Smooth muscle cell (in vitro differentiated cells): ENCODE results near the gene UNC13D. TPM values are rescaled to one million over a fixed set of nuclear protein-coding genes. Genes with fewer than 3 reads are reported as not detected.

Experiments used
- DNase-seq: peaks from one replicate; lab custom pipeline; 2025; ENCODE audit not compliant: unreplicated experiment; lab: John Stamatoyannopoulos, UW
- H2AFZ ChIP-seq: fragments of 200-600 bp; sonication (generic); 2 replicates; pipeline ENCODE4 v1.6.0; 2016; ENCODE audit warnings: antibody characterized with exemption, low read depth, mild to moderate bottlenecking
- H3F3A ChIP-seq: fragments of 200-600 bp; sonication (generic); 2 replicates; pipeline ENCODE4 v1.6.0; 2017; ENCODE audit warnings: antibody characterized with exemption, low read depth
- H3K27ac ChIP-seq: fragments of 200-600 bp; sonication (generic); 2 replicates; pipeline ENCODE4 v1.5.1; 2016; ENCODE audit warnings: low read depth, mild to moderate bottlenecking
- H3K27me3 ChIP-seq: fragments of 200-600 bp; sonication (generic); 2 replicates; pipeline ENCODE4 v1.6.1; 2016; ENCODE audit warnings: low read depth, mild to moderate bottlenecking
- H3K36me3 ChIP-seq: fragments of 200-600 bp; sonication (generic); 2 replicates; pipeline ENCODE4 v1.5.1; 2016; ENCODE audit warnings: low read depth
- H3K4me1 ChIP-seq: fragments of 200-600 bp; sonication (generic); 2 replicates; pipeline ENCODE4 v1.5.1; 2016; ENCODE audit warnings: low read depth
- H3K4me2 ChIP-seq: fragments of 200-600 bp; sonication (generic); 2 replicates; pipeline ENCODE4 v1.6.0; 2016; ENCODE audit warnings: mild to moderate bottlenecking
- H3K4me3 ChIP-seq: fragments of 200-600 bp; sonication (generic); 2 replicates; pipeline ENCODE4 v1.5.1; 2016; ENCODE audit warnings: mild to moderate bottlenecking
- H3K79me2 ChIP-seq: fragments of 200-600 bp; sonication (generic); 2 replicates; pipeline ENCODE4 v1.6.0; 2016; ENCODE audit warnings: low read depth, mild to moderate bottlenecking
- H3K9ac ChIP-seq: fragments of 200-600 bp; sonication (generic); 2 replicates; pipeline ENCODE4 v1.6.0; 2016; ENCODE audit warnings: low read depth
- H3K9me3 ChIP-seq: fragments of 200-600 bp; sonication (generic); replicated peaks from 2 replicates; pipeline ENCODE4 v1.5.1; 2016; ENCODE audit warnings: low read depth
- H4K20me1 ChIP-seq: fragments of 200-600 bp; sonication (generic); 2 replicates; pipeline ENCODE4 v1.6.0; 2016; ENCODE audit warnings: low read depth
- CTCF ChIP-seq: fragments of 200-600 bp; sonication (generic); IDR thresholded peaks from 2 replicates; pipeline ENCODE4 v1.5.1; 2017; ENCODE audit warnings: borderline replicate concordance, mild to moderate bottlenecking, antibody characterized with exemption; ENCODE audit not compliant: insufficient read depth, poor library complexity, severe bottlenecking
- WGBS: methylation state at CpG from one replicate; pipeline ENCODE4 v1.1.7; 2016; ENCODE audit warnings: low lambda C conversion rate; 5-methylcytosine and 5-hydroxymethylcytosine counted together
- polyA plus RNA-seq: library from polyadenylated mRNA; unstranded; fragments of >200 nt; fragmentation: Nextera tagmentation; extraction: Ambion mirVana; gene quantifications from 2 replicates; pipeline ENCODE4 v1.2.1, GENCODE V29; 2016
- total RNA-seq: library from RNA; depleted of rRNA; stranded (reverse); fragments of >200 nt; gene quantifications from 2 replicates; pipeline ENCODE4 v1.2.3, GENCODE V29; 2014

UNC13D gene
- total and polyA plus RNA-seq, 2 experiments from 2014 or later, result 2.4 to 4.5 TPM

- TF ChIP-seq CTCF, result no peak
- 74% methylated on average over 4 of the region's 4 CpGs for WGBS
- no peak overlapping the region for H3K27ac ChIP-seq
- H3K79me2 ChIP-seq, result peaks cover 36% of the 10 kb centered on the region
- H3K9me3 ChIP-seq, result no peaks in the 10 kb centered on the region
- H3K9ac ChIP-seq, result no peak overlapping the region
- no peaks in the 10 kb centered on the region for H3K36me3 ChIP-seq
- no peaks in the 10 kb centered on the region for H3K27me3 ChIP-seq
- H3K4me3 ChIP-seq, result no peak overlapping the region
- no peaks in the 10 kb centered on the region for H3K4me1 ChIP-seq
- DNase-seq, result no peak
- no peaks in the 10 kb centered on the region for H3F3A ChIP-seq
- peaks cover 74% of the 10 kb centered on the region for H4K20me1 ChIP-seq
- no peak overlapping the region for H3K4me2 ChIP-seq
- H2AFZ ChIP-seq, result no peak overlapping the region
These were observed 37.2 kb downstream of the UNC13D start for GRCh38 chr17:75806822-75807500.

- H3K9ac ChIP-seq, result no peak overlapping the region
- H3K4me2 ChIP-seq, result no peak overlapping the region
- H3K4me3 ChIP-seq, result no peak overlapping the region
- no peaks in the 10 kb centered on the region for H3K9me3 ChIP-seq
- no peak for TF ChIP-seq CTCF
- 96% methylated on average over 1 of the region's 1 CpG for WGBS
- H3K27ac ChIP-seq, result no peak overlapping the region
- H3K27me3 ChIP-seq, result no peaks in the 10 kb centered on the region
- no peaks in the 10 kb centered on the region for H3K36me3 ChIP-seq
- H3K4me1 ChIP-seq, result no peaks in the 10 kb centered on the region
- no peaks in the 10 kb centered on the region for H3F3A ChIP-seq
- peaks cover 50% of the 10 kb centered on the region for H3K79me2 ChIP-seq
- no peak overlapping the region for H2AFZ ChIP-seq
- H4K20me1 ChIP-seq, result peaks cover 75% of the 10 kb centered on the region
- no peak for DNase-seq
These were observed 40.3 kb downstream of the UNC13D start for GRCh38 chr17:75803883-75804282.

GRCh38 chr17:75799402-75799801, 44.8 kb downstream of the UNC13D start:
- no peaks in the 10 kb centered on the region for H3K36me3 ChIP-seq
- no peak overlapping the region for H2AFZ ChIP-seq
- no peaks in the 10 kb centered on the region for H3K9me3 ChIP-seq
- TF ChIP-seq CTCF, result no peak
- no peaks in the 10 kb centered on the region for H3F3A ChIP-seq
- peaks cover 76% of the 10 kb centered on the region for H4K20me1 ChIP-seq
- peaks cover 60% of the 10 kb centered on the region for H3K79me2 ChIP-seq
- WGBS, result 98% methylated on average over 4 of the region's 4 CpGs
- no peaks in the 10 kb centered on the region for H3K27me3 ChIP-seq
- H3K27ac ChIP-seq, result no peak overlapping the region
- no peak overlapping the region for H3K4me2 ChIP-seq
- H3K9ac ChIP-seq, result no peak overlapping the region
- no peak for DNase-seq
- no peak overlapping the region for H3K4me3 ChIP-seq
- H3K4me1 ChIP-seq, result no peaks in the 10 kb centered on the region
